ENCODE data around the gene RERE. TPM values are rescaled to one million over a fixed set of nuclear protein-coding genes. Genes with fewer than 3 reads are reported as not detected.

RERE gene
- total RNA-seq, 1 experiment from 2014 or later: 47.4 TPM

DNA sequence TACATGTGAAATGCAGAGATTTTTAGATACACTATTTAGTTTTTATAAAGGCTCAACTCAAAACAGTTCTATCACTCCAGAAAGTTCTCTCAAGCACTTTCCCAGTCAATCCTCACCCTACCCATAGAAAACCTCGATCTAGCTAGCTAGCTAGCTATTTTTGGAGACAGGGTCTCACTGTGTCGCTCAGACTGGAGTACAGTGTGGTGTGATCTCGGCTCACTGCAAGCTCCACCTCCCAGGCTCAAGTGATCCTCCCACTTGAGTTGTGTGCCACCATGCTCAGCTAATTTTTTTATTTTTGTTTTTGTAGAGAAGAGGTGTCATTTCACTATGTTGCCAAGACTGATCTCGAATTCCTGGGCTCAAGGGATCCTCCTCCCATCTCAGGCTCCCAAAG is 236.9 kb downstream of the RERE start:
- Histone ChIP-seq H3K4me1 (no peaks in the 10 kb centered on the region), H3K4me3 (no peak overlapping the region), H3K36me3 (no peaks in the 10 kb centered on the region), H3K27me3 (no peaks in the 10 kb centered on the region), H3K27ac (no peak overlapping the region), H3K9me3 (replicated peaks) (no peaks in the 10 kb centered on the region)
- no peak for DNase-seq

DNA sequence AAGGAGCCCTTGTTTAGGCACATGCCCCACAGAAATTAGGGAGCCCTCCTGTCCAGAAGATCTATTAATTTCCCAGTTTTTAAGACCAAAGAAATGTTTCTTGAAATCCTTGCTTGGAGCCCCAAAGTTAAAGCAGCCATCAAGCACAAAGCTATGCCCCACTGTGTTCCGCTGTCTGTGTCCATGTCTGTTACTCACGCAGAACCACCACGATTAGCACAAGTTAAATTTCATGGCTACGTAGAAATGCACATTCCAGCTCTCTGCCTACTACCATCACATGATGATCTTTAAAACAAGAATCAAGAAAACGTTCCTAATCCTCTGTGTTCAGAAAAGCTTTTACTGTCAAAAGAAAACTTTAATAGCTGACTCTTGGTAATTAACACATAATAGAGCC is 238.5 kb downstream of the RERE start:
- Histone ChIP-seq H3K4me3 (no peak overlapping the region), H3K36me3 (no peaks in the 10 kb centered on the region), H3K27ac (no peak overlapping the region), H3K4me1 (no peaks in the 10 kb centered on the region), H3K9me3 (replicated peaks) (no peaks in the 10 kb centered on the region), H3K27me3 (no peaks in the 10 kb centered on the region)
- no peak for DNase-seq

DNA sequence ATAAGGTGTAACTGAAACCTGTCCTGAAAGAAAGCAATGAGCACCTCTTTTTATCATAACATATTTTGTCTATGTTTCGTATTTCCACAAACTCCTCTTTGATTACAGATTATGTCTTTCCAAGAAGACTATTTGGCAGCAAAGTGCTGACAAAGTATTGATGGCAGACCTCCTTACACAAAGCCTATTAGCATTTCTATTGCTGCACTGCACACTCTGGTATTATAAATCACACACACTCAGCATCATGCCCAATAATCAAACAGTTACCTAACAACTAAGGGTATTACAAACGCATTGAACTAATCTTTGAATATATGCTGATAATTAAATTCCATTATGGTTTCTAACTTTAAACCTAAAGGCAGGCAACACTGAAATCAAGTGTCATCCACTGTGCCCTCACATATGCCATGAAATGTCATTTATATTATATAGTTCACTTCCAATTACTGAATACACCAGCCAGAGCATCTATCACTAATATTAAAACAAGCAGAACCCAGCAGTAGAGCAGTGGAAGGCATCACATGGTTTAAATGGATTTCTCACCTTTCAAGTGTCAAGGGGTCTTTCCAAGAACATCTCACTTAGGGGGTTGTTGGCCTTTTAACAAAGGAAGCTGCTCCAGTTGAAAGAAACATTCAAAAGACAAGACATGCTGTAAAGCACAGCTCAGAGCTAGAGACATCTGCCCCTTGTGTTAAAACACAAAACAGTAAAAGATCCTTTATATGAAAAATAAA is 239.1 kb downstream of the RERE start:
- Histone ChIP-seq H3K9me3 (replicated peaks) (no peaks in the 10 kb centered on the region), H3K4me3 (no peak overlapping the region), H3K36me3 (no peaks in the 10 kb centered on the region), H3K27ac (no peak overlapping the region), H3K4me1 (no peaks in the 10 kb centered on the region), H3K27me3 (no peaks in the 10 kb centered on the region)
- DNase-seq: no peak

DNA sequence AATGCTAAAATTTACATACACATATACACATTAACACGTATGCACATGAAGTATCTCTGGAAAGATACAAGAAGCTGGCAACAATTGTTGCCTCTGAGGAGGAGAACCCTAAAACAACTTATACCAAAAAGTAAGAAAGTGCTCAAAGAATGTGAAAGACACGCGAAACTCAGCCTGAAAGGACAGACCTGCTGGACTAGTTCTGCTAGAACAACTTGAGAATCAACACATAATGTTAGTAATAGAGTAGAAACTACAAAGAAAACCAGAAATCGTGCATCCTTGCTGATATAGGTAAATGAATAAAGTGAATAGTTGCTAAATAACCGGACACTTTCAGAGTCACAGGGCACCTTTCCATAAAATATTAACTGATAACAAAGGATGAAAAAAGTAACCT is 242.5 kb downstream of the RERE start:
- no peaks in the 10 kb centered on the region for H3K9me3 ChIP-seq (replicated peaks)
- no peak overlapping the region for H3K27ac ChIP-seq
- H3K36me3 ChIP-seq: no peaks in the 10 kb centered on the region
- DNase-seq: no peak
- peaks cover 11% of the 10 kb centered on the region; the same call in 1 of the 2 replicates for H3K4me1 ChIP-seq
- no peak overlapping the region for H3K4me3 ChIP-seq
- no peaks in the 10 kb centered on the region for H3K27me3 ChIP-seq

DNA sequence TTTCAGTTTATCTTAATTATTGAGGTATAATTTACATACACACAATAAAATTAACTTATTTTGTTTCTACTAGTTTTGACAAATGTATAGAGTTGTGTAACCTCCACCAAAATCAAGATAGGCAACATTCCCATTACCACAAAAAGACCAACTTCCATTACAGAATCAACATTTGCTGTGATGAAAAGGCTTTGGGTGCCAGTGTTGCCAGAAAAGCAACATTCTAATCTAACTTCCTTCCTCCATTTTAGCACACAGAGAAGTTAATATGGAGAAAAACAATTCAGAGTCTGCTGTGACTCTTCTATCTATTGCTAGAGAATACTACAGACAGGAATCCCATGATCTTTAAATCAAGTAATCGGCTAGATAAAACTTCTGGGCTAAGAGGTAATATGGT is 245.3 kb downstream of the RERE start:
- Histone ChIP-seq H3K27ac (no peak overlapping the region), H3K27me3 (no peaks in the 10 kb centered on the region), H3K36me3 (no peaks in the 10 kb centered on the region), H3K4me3 (no peak overlapping the region), H3K4me1 (peaks cover 11% of the 10 kb centered on the region; the same call in 1 of the 2 replicates), H3K9me3 (replicated peaks) (no peaks in the 10 kb centered on the region)
- no peak for DNase-seq

DNA sequence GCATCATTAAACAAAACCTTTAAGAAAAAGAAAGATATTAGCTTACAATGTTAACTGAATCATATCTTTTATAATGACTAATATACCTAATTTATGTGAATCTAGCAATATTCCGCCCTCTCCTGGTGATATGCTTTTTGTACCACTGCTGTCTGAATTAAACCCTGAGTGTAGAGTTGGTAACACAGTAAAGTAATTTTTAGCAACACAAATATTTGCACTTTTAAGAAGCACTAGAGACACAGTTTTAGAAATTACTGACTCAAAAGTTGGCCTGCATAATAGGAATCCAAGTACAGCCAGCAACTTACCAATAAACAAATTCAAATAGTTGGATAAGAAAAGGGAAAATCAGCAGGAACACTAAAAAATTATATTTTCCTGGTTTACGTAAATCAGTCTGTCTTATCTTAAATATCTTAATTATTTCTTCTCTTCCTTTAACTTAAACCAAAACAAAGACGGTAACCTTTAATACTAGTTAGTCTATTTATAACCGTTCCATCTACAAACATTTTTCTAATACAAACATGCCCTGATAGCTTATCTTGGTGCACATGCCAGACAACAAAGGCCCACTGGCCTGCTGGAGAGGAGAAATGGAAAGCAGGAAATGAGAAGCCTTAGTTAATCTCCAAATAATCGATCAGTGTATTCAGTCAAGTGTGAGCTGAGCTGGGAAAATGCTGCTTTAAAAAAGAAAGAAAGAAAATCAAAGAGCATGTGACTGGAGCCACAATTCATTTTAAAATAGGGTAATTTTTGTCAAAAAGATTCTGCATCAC is 246.0 kb downstream of the RERE start:
- peak in 1 of 2 experiments; percentile 29 for DNase-seq
- H3K9me3 ChIP-seq (replicated peaks): no peaks in the 10 kb centered on the region
- H3K27me3 ChIP-seq: no peaks in the 10 kb centered on the region
- no peak overlapping the region for H3K27ac ChIP-seq
- H3K4me1 ChIP-seq: peaks cover 11% of the 10 kb centered on the region; the same call in 1 of the 2 replicates
- no peak overlapping the region for H3K4me3 ChIP-seq
- H3K36me3 ChIP-seq: no peaks in the 10 kb centered on the region

DNA sequence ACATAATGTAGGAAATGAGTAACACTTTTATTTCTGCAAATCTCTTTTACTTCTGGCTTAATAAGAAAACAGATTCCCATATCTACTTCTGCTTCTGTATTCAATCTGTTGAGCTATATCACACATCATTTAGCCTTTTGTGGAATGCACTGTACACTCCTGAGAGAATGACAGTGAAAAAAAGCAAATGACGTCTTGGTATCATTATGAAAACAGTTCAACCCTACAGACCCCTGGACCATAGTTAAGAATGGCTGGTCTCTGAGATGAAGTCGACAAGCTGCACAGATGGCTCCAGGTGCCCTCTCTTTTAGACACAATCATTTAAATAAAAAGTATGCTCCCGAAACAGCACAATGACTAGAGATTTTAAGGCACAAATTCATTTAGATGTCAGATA is 247.0 kb downstream of the RERE start:
- H3K27ac ChIP-seq: no peak overlapping the region
- H3K9me3 ChIP-seq (replicated peaks): no peaks in the 10 kb centered on the region
- H3K36me3 ChIP-seq: no peaks in the 10 kb centered on the region
- no peak for DNase-seq
- no peak overlapping the region for H3K4me3 ChIP-seq
- no peaks in the 10 kb centered on the region for H3K27me3 ChIP-seq
- H3K4me1 ChIP-seq: peaks cover 11% of the 10 kb centered on the region; the same call in 1 of the 2 replicates

DNA sequence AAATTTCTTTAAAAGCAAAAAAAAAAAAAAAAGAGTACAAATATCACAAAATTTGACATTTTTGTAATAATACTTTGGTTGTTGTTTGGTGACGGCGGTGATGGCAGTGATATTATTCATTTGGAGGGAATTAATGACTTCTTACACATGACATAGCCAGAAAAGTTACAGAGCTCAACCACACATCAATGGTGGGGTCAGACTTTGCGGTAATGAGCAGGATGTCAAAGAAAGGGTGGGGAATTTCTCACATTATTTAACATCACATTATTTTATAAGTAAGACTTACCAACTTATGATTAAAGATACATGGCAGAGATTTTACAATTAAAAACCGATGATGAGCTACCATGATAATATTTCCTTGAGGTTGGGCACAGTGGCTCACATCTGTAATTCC is 248.2 kb downstream of the RERE start:
- no peaks in the 10 kb centered on the region for H3K36me3 ChIP-seq
- H3K4me1 ChIP-seq: peaks cover 11% of the 10 kb centered on the region; the same call in 1 of the 2 replicates
- no peaks in the 10 kb centered on the region for H3K9me3 ChIP-seq (replicated peaks)
- H3K4me3 ChIP-seq: no peak overlapping the region
- no peak for DNase-seq
- no peak overlapping the region for H3K27ac ChIP-seq
- H3K27me3 ChIP-seq: no peaks in the 10 kb centered on the region

DNA sequence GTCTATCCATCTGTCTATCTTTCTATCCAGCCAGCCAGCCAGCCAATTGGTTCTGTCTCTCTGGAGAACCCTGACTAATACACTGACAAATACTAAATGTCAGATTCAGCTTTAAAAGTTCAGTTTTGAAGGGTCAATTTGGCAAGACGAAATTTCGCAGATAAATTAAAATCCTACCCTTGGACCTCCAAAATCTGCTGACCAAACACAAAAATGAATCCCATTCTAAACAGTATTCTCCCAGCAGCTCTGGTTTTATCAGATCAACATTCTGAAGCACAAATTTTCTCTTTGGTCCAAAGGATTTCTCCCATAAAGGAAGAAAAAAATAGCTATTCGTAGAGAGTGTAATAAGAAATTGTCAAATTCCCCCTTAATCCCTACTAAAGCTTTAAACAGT is 248.6 kb downstream of the RERE start:
- no peaks in the 10 kb centered on the region for H3K9me3 ChIP-seq (replicated peaks)
- DNase-seq: no peak
- no peak overlapping the region for H3K4me3 ChIP-seq
- H3K27me3 ChIP-seq: no peaks in the 10 kb centered on the region
- H3K4me1 ChIP-seq: peaks cover 11% of the 10 kb centered on the region; the same call in 1 of the 2 replicates
- no peaks in the 10 kb centered on the region for H3K36me3 ChIP-seq
- H3K27ac ChIP-seq: no peak overlapping the region

DNA sequence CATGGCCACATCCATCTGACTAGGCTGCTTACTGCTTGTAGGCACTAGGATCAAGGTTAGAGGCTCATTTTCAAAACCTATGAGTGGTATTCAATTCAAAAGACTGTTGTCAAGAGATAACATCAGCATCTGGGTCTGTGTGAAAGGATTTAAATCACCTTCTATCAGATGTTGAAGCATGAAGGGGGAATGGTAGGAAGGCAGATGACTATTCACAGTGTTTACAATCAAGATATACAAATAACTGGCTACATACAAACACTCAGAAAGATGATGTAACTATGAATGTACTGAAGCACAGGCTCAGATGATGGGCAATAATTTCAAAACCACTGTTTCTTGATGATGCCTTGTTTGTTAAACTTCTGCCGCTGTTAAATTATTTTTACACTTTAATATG is 250.3 kb downstream of the RERE start:
- Histone ChIP-seq H3K27ac (no peak overlapping the region), H3K4me3 (no peak overlapping the region), H3K27me3 (no peaks in the 10 kb centered on the region), H3K4me1 (peaks cover 9% of the 10 kb centered on the region; the same call in 1 of the 2 replicates), H3K9me3 (replicated peaks) (no peaks in the 10 kb centered on the region), H3K36me3 (no peaks in the 10 kb centered on the region)
- no peak for DNase-seq

DNA sequence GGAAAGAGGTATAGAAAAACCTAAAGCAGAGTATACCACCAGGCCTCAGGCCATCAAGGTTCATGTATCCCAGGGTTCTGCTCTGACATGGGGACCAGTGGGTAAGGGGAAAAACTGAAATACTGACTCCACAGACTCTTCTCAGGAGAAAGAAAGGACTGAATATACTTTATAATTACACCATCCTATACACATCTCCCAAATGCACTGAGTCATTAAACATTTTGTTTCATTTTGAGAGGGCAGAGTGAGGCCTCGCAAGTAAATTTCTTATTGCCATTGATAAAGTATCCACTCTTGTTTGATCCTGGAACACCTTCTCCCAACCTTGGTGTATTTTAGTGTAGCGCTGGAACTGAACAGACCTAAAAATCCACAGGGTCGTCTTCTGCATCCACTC is 251.6 kb downstream of the RERE start:
- Histone ChIP-seq H3K36me3 (no peaks in the 10 kb centered on the region), H3K4me3 (no peak overlapping the region), H3K27me3 (no peaks in the 10 kb centered on the region), H3K9me3 (replicated peaks) (no peaks in the 10 kb centered on the region), H3K27ac (no peak overlapping the region), H3K4me1 (no peaks in the 10 kb centered on the region)
- no peak for DNase-seq

DNA sequence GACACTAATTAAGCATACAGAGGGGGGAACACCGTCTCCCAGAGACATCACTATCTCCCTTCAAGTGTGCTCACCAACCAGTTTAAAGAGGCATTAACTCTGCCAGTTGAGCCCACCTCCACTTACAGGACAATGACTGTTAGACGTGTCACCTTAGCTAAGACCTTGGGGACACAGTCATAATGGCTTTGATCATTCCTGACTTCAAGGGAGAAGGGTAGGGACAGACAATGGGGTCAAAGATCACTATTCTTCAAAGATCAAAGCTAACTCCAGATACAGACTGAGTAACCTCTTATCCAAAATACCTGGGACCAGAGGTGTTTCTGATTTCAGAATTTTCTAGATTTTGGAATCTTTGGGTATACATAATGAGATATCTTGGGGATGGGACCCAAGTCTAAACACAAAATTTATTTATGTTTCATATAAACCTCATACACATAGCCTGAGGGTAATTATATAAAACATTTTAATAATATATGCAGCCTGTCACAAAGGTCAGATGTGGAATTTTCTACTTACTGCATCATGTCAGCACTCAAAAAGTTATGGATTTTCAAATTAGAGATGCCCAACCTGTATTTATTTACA is 253.4 kb downstream of the RERE start:
- no peaks in the 10 kb centered on the region for H3K4me1 ChIP-seq

DNA sequence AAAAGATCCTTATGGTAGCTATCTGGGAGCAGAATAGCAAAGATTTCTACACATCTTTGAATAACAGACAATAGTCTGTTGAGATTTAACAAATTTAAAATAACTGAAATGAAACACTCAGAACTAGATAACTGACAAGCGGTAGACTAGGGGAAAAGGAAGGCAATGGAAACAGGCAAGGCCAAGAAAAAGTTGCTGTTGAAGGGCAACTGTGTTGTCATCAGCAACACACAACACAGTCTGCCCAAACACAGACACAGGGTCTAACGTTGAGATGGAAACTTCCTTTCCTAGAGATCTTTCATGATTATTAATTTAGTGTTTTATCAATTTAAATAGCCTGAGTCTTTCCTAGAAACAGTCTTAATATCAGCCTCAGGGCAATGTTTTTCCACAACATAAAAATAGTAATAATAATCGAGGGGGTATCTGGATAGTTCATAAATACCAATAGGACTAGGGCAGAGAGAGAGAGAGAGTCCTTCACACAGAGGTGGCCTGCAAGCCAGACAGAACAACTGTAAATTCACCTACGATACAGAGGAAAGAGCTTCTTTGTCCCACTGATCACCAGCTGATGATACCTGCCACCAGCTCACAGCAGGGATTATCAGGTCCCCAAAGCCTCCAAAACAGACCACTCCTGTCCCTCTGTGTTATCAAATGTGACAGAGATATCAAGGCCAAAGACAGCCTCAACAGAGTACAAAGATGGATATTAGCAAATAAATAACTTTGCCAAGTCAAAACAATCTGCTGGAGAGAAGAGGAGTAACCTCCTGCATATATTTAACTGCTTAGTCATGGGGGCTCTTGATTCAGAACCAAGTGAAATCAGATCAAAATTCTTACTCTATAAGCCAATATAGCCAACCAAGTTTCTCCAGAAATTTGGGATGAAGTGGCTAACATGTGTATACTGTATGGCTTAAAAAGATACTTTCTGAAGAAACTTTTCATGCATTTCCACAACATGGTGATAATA is 254.3 kb downstream of the RERE start:
- Histone ChIP-seq H3K4me3 (no peak overlapping the region), H3K4me1 (no peaks in the 10 kb centered on the region), H3K36me3 (no peaks in the 10 kb centered on the region), H3K27me3 (no peaks in the 10 kb centered on the region), H3K27ac (no peak overlapping the region), H3K9me3 (replicated peaks) (no peaks in the 10 kb centered on the region)
- DNase-seq: no peak

More for the DNA sequence above, 253.4 kb downstream of the RERE start:
- H3K36me3 ChIP-seq: no peaks in the 10 kb centered on the region
- no peaks in the 10 kb centered on the region for H3K27me3 ChIP-seq
- H3K4me3 ChIP-seq: no peak overlapping the region
- no peaks in the 10 kb centered on the region for H3K9me3 ChIP-seq (replicated peaks)
- no peak for DNase-seq
- H3K27ac ChIP-seq: no peak overlapping the region

DNA sequence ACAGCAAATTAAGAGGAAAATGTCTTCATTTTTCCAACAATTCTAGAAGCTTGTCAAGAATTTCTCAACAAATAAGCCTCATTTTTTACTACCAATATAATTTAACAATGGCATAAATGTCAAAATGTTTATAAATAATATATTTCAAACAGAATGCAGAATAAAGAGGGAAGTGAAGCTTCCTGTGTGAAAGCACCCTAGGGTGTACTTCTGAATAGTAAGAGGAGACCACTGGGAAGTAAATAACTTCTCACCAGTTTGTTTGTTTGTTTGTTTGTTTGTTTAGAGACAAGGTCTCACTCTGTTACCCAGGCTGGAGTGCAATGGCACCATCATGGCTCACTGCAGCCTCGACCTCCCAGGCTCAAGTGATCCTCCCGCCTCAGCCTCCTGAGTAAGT is 255.2 kb downstream of the RERE start:
- Histone ChIP-seq H3K36me3 (no peaks in the 10 kb centered on the region), H3K4me3 (no peak overlapping the region), H3K9me3 (replicated peaks) (no peaks in the 10 kb centered on the region), H3K27ac (no peak overlapping the region), H3K4me1 (no peaks in the 10 kb centered on the region), H3K27me3 (no peaks in the 10 kb centered on the region)
- DNase-seq: no peak

Data from SJCRH30 (cell line).